Activated T-cell treated with anti-CD3 and anti-CD28 coated beads for 1 hour (primary cell): Measurements from ENCODE around the gene CCSAP.
"Not testable (repeated sequence)": the region's sequence is repeated elsewhere in the genome, so short reads cannot be mapped to it uniquely, and the experiment has no call there.

ENCODE experiments used
- DNase-seq: peaks from one replicate; pipeline ENCODE4 v3.0.0-alpha.2; 2020; ENCODE audit warnings: low read depth

The CCSAP gene

GRCh38 chr1:229325853-229326487, 16.9 kb downstream of the CCSAP start:
- no peak for DNase-seq

- no peak for DNase-seq
Observed at GRCh38 chr1:229325401-229325800, 17.4 kb downstream of the CCSAP start.

DNA sequence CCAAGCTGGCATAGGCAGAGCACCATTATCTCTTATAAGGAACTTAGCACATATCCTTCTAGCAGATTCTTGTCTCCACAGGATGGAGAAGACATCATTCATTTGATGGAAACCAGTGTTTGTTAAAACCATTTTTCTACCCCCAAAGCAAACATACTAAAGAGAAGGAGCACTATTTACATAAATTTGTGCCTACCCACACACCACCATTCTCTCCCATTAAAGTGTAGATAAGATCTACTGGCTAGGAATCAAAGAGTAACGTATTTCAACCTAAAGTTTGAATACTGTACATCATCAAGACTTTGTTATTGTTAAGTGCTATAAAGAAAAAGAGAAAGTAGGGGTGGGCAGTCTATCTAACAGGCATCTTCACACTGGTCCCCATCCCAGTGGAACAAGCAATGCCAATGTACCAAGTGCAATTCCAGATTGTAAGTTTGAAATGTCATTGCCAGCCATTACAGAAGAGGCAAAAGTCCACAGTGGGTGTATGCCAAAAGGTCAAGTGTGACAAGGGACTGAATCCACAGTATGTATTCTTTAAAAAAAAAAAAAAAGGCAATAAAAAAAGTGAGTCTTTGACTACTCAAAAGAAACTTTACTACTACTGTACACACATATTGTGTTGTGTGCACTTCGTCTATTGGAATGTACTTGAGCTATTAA, 18.8 kb downstream of the CCSAP start:
- no peak for DNase-seq

DNA sequence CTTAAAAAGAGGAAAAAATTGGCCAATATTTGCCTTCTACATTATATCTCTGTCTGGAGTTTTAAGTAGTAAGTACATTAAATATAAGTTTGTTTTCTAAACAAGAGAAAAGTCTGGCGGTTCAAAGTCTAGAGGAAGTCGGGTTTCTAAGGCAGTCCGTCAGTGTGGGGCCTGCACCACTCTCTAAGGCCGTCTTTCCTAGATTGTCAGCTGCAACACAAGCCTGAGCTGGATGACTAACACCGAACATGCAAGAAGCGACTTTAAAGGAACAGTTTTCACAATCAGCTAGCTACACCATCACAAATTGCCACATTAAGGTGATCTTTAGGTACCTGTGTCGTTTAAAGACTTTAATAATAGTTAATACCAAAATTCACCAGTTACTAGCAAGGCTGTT, 19.6 kb downstream of the CCSAP start:
- no peak for DNase-seq

DNA sequence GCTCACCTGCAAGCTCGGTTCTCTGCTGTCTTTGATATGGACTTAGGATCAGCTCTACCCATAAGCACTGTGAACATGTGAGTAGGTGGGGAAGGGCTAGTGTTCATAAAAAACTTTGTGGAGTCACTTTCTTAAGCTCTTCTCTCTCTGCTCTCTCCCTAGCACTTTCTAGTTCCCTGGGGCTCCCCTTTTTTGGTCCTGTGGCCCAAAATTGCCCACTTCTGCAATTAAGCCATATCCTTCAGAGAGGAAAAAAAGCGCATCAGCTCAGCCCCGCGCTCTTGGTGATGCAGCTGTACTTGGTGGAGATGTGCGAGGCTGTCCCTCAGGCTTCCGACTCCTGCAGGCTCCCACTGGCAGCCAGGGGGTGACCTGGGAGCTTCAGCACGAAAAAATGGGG, 23.4 kb downstream of the CCSAP start:
- no peak for DNase-seq

GRCh38 chr1:229318056-229318455, 24.8 kb downstream of the CCSAP start:
- DNase-seq: no peak

GRCh38 chr1:229316166-229316565, 26.7 kb downstream of the CCSAP start:
- DNase-seq: no peak

DNA sequence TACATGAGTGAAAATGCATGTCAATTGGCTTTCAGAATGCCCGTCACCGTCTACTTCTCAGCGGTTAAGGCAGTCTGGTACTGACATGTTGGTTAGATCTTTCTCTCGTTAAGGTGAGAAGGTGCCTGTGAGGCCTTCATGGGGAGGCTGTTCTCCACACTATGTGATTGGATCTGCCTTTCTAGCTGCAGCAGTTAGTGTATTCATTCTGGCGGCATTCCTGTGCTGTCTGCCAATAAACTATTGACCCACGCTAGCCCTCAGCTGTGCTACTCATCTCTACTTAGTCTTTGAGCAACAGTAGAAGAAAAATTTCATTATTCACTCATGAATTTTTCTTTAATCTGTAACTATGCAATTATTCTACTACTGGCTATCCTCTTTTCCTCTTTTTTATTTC, 32.0 kb downstream of the CCSAP start:
- DNase-seq: no peak

- no peak for DNase-seq
Observed at GRCh38 chr1:229309684-229310083, 33.2 kb downstream of the CCSAP start.

DNA sequence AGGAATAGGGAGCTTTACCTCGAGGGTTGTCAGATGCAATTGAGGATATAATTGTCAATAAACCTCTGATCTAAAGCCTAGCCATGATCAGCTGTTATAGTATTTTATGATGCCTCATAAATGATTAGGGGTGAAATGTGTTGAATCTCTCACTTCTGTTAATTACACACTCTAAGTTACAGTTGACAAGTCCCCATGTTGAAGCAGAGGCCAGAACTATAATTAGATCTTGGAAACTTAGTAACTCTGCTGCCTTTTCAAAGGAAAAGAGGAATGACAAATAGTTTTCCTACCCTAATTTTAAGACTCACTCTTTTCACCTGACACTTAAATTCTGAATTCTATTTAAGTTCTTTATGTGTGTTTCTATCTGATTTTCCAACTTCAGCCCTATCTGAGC, 33.8 kb downstream of the CCSAP start:
- no peak for DNase-seq

DNA sequence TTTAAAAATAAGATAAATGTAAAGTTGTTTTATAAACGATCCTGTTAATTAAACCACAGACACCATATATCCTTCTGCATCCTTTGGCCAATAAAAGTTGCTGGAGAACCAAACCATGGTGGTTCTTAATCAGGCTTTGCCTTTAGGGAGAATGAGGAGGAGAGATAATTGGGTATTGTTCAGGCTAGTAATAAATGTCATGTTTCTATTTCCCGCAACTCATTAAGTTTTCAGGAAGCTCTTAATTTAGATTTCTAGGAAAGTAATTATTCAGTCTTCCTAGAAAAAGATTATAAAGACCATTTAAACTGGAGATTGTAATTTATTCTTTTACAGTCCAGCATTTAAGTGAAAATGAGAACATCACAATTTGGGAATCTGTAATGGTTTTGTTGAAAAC, 37.5 kb downstream of the CCSAP start:
- DNase-seq: no peak

GRCh38 chr1:229303855-229304254, 39.0 kb downstream of the CCSAP start:
- DNase-seq: no peak

DNA sequence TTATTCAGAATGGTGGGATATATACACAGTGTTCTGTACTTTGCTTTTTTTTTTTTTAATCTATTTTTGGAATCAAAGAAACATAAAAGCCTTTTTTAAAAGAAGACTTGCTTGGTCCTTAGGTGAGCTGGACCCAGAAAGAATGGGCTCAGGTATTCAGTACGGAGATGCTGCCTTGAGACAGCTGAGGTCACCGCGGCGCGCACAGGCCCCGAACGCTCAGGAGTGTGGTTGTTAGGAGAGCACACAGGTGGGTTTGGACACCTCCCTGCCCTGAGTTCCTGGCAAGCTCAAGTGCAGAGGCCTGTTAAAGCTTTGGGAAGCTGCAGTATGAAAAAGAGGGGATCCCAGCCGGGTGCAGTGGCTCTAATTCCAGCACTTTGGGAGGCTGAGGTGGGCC, 40.1 kb downstream of the CCSAP start:
- no peak for DNase-seq

DNA sequence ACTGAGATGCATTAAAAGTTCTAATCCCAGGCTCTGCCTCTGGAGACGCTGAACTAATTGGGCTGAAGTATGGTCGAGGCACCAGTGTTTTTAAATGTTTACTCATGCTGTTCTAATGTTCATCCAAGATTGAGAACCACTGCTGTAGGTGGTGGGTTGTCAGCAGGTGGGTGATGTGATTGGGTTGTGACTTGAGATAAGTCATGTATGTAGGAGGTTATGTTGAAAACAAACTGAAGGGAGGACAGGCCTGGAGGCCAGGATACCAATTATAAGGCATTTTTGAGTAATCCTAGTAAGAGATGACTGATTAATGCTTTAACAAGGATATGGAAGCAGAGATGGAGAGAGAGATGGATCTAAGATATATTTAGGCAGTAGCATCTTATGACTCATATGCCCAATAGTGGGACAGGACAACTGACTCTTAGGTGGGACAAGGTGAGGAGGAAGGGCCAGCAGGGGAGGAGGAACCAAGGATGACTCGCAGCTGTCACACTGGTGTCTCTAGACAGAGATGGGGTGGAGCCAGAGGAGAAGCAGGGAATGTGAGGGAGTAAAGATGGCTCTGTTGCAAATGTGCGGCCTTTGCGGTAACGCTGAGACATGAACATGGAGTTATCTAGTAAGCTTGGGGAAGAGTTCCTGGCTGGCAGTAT, 42.6 kb downstream of the CCSAP start:
- DNase-seq: no peak

DNA sequence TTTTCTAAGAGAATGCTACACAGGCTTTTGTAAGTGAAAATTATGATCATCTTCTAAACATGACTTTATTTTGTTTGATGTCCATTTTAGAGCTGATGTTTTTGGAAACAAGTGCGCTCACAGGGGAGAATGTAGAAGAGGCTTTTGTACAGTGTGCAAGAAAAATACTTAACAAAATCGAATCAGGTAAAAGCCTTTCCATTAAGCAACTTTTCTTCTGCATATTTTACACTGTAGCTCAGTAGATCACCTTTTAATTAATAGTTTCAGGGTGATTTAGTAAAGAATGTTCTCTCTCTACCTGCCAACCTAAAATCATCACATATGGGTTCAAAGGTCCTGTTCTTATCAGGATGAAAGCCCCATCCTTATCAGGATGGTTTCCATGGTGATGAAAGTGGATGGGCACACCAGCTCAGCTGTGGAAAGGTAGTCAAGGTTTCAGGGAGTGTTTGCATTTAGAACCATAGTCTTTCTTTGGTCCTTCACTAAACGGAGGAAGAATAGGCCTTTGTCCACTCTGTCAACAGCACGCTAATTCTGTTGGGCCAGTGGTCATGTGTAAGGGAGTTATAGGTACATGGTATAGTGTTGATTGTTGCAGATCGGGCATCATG, 43.9 kb downstream of the CCSAP start:
- DNase-seq: no peak

DNA sequence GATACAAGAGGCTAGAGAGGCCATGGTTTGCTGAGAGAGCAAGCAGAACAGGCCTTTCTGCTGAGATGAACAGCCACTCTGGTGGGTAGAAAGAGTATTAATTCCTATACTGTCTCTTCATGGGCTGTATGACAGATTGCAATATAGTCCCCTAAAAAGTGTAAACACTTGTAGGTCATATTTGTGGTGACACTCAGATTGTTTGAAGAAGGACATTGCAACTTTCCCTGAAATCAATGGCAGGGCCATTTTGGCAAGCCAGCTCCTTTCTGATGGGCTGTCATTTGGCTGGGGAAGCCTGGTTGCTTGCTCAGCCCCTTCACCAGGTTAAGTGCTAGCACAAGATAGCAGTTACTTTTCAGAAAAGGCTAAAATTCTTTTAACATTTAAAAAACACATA, 44.4 kb downstream of the CCSAP start:
- no peak for DNase-seq

GRCh38 chr1:229297746-229298145, 45.1 kb downstream of the CCSAP start:
- no peak for DNase-seq

- DNase-seq: no peak
Observed at GRCh38 chr1:229296541-229296941, 46.3 kb downstream of the CCSAP start.

GRCh38 chr1:229295745-229296144, 47.1 kb downstream of the CCSAP start:
- no peak for DNase-seq

GRCh38 chr1:229293528-229294204, 49.2 kb downstream of the CCSAP start:
- no peak for DNase-seq

DNA sequence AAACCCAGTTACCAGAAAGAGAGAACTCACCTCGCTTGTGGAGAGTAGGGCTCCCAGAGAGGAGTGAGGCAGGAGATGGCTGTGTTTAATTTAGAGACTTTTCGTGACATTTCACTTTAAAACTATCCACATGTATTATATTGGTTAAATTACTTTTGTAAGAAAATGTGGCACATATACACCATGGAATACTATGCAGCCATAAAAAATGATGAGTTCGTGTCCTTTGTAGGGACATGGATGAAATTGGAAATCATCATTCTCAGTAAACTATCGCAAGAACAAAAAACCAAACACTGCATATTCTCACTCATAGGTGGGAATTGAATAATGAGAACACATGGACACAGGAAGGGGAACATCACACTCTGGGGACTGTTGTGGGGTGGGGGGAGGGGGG, 51.2 kb downstream of the CCSAP start:
- not testable (repeated sequence) for DNase-seq

DNA sequence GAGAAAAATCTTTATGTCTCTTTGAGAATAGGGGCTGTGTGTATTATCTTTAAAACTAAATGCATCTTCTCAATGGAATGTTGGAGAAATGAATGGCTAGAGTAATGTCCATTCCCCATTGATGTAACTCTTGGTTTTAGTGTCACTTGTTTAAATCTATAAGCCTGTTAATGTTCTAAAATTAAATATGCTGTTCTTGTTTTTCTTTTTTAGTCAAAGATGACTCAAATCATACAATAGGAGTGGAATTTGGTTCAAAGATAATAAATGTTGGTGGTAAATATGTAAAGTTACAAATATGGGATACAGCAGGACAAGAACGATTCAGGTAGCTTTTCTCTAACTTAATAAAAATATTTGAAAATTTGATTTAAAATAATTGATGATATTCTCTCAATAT, 54.3 kb downstream of the CCSAP start:
- no peak for DNase-seq

DNA sequence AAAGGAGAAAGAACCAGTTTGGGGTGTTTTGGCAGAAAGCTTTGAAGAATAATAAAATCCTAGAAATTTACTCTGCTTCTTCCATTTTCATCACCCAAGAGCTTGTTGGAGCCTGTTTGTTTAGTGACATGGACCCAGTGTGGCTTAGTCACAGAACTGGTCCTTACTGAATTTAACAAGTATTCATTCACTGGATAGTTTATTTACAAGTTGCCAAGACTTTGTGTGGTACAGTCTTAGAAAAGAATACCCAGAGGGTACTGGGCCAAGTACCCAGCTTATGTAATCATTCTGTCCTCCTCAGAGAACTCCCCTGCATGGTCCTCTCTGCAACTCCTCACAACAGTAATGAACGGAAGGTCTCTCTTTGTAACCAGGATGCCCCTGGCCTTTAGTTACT, 55.6 kb downstream of the CCSAP start:
- no peak for DNase-seq
